Gastrocnemius medialis (tissue), 4 donors: ENCODE results near the gene PALD1. TPM values are rescaled to one million over a fixed set of nuclear protein-coding genes. Genes with fewer than 3 reads are reported as not detected.

Experiments used
- ATAC-seq, 2 donors: fragments of 150-250 bp; one replicate each; pipeline ENCODE4 v1.9.1; 2016
- DNase-seq, 2 donors: peaks; one replicate each; pipeline ENCODE4 v3.0.0-alpha.2; 2019
- H3K27ac ChIP-seq, 4 donors: fragments of 200-600 bp; sonication (generic); 1 replicate in 1 of 4; 2 replicates in 3 of 4; pipeline ENCODE4 v1.5.1; 2016 to 2018; ENCODE audit warnings: mild to moderate bottlenecking in 2 of 4, moderate library complexity in 1 of 4
- H3K27me3 ChIP-seq, 3 donors: fragments of 200-600 bp; sonication (generic) in 2 of 3; 1 replicate in 1 of 3; 2 replicates in 2 of 3; pipeline versions ENCODE4 v1.5.1 to v1.6.0; 2016 to 2019; ENCODE audit warnings: mild to moderate bottlenecking in 1 of 3, moderate library complexity in 1 of 3
- H3K36me3 ChIP-seq, 2 donors: fragments of 200-600 bp; sonication (generic) in 1 of 2; one replicate each; pipeline ENCODE4 v1.5.1; 2017 to 2018
- H3K4me1 ChIP-seq, 2 donors: fragments of 200-600 bp; sonication (generic) in 1 of 2; one replicate each; pipeline ENCODE4 v1.5.1; 2016 to 2017; ENCODE audit warnings: mild to moderate bottlenecking in 2 of 2
- H3K4me3 ChIP-seq, 4 donors: fragments of 200-600 bp; sonication (generic) in 3 of 4; 1 replicate in 1 of 4; 2 replicates in 3 of 4; pipeline ENCODE4 v1.5.1; 2016 to 2019; ENCODE audit warnings: mild to moderate bottlenecking in 2 of 4
- H3K9me3 ChIP-seq, 3 donors: fragments of 200-600 bp; sonication (generic) in 2 of 3; 1 replicate in 1 of 3; 2 replicates in 2 of 3; pipeline ENCODE4 v1.5.1; 2016 to 2019
- CTCF ChIP-seq, 5 experiments: fragments of 450-650 bp in 3 of 5; fragments of 200-600 bp in 2 of 5; sonication (generic) in 2 of 5; IDR thresholded peaks in 4 of 5; conservative IDR thresholded peaks in 1 of 5; 1 replicate in 4 of 5; 2 replicates in 1 of 5; pipeline ENCODE4 v1.5.1; 2016 to 2019; ENCODE audit warnings: antibody characterized with exemption in 5 of 5, mild to moderate bottlenecking in 3 of 5, moderate library complexity in 3 of 5
- POLR2A ChIP-seq, 2 donors: fragments of 450-650 bp; IDR thresholded peaks; one replicate each; pipeline ENCODE4 v1.6.1; 2017; ENCODE audit warnings: antibody characterized with exemption in 2 of 2, mild to moderate bottlenecking in 2 of 2, moderate library complexity in 2 of 2
- in situ Hi-C, 4 donors: fragments of 200-750 bp; cut with MboI; loops; one replicate each; pipeline versions ENCODE4 v1.15.0 to v1.8.0; 2017; ENCODE audit warnings: low sequenced_read_pairs in 4 of 4
- intact Hi-C: fragments of 100-400 bp; cut with DNase I; formaldehyde crosslinking; loops from one replicate; pipeline ENCODE4 v1.15.1; 2023; ENCODE audit warnings: low total_unique reads
- total RNA-seq, 4 donors: library from RNA; depleted of rRNA; stranded (reverse); fragments of >200 nt; gene quantifications; one replicate each; pipeline versions ENCODE4 v1.1.0 to v1.2.3, GENCODE V29; 2016

The PALD1 gene
- total RNA-seq, 4 donors from 2014 or later = 1.4 to 4.1 (median 2.3) TPM

- in situ Hi-C loops = loop anchor here (5.0 to 10.0 kb wide), 4 partner anchors 212 to 335 kb away; partner anchors contain the start of gene PCBD1 (in 1 of the 4)
Measured at GRCh38 chr10:70549962-70550458, 71.4 kb downstream of the PALD1 start.

GRCh38 chr10:70550459-70550858 is 71.9 kb downstream of the PALD1 start:
- Histone ChIP-seq H3K36me3 (no peaks in the 10 kb centered on the region), H3K27me3 (no peaks in the 10 kb centered on the region), H3K9me3 (no peaks in the 10 kb centered on the region), H3K4me1 (no peaks in the 10 kb centered on the region), H3K27ac (no peak overlapping the region), H3K4me3 (no peak overlapping the region)
- no peak for TF ChIP-seq POLR2A (IDR thresholded peaks at IDR 0.05)
- TF ChIP-seq CTCF (IDR thresholded peaks at IDR 0.05 in 4 of 5, conservative IDR thresholded peaks at IDR 0.05 in 1 of 5) = no peak
- intact Hi-C loops (loop anchor here (1.0 to 5.0 kb wide), 2 partner anchors 209 to 332 kb away; no protein-coding TSS in a partner anchor), in situ Hi-C loops (loop anchor here in 3 of 4 donors (5.0 to 10.0 kb wide), 2 partner anchors 212 to 214 kb away; no protein-coding TSS in a partner anchor)
- no peak for ATAC-seq
- DNase-seq = no peak

More at GRCh38 chr10:70549962-70550458, 71.4 kb downstream of the PALD1 start:
- Histone ChIP-seq H3K27me3 (no peaks in the 10 kb centered on the region), H3K4me1 (no peaks in the 10 kb centered on the region), H3K9me3 (no peaks in the 10 kb centered on the region), H3K27ac (no peak overlapping the region), H3K36me3 (no peaks in the 10 kb centered on the region), H3K4me3 (no peak overlapping the region)
- ATAC-seq (peak; percentile 54 to 81), DNase-seq (peak; percentile 15 to 56)
- TF ChIP-seq POLR2A (IDR thresholded peaks at IDR 0.05) (no peak), CTCF (IDR thresholded peaks at IDR 0.05 in 4 of 5, conservative IDR thresholded peaks at IDR 0.05 in 1 of 5) (peak; percentile 77 to 90 (median 83))
- intact Hi-C loops = loop anchor here (1.0 to 5.0 kb wide), 2 partner anchors 209 to 332 kb away; no protein-coding TSS in a partner anchor

DNA sequence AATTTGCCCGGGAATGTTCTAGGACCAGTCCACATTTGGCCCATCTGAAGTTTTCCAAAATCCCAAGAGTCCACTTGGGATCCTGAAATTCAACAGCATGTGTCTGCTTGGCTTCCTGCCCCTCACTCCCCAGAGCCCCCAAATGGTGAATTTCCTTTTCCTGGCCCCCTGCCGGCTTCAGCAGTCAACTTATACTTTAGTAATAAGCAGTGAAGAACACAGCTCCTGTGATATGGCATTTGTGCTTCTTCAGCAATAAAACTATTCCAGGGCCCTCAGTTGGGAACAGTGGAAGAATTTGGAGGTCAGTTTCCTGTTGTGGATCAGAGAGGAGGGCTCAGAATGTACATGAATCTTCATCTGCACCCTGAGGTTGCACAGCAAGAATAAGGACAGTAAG is 72.9 kb downstream of the PALD1 start:
- H3K4me1 ChIP-seq = no peaks in the 10 kb centered on the region
- in situ Hi-C loops (loop anchor here in 3 of 4 donors (5.0 to 10.0 kb wide), 2 partner anchors 211 to 213 kb away; no protein-coding TSS in a partner anchor), intact Hi-C loops (loop anchor here (5.0 kb wide), 1 partner anchor 331 kb away; no protein-coding TSS in a partner anchor)
- no peak overlapping the region for H3K4me3 ChIP-seq
- no peaks in the 10 kb centered on the region for H3K27me3 ChIP-seq
- no peak overlapping the region for H3K27ac ChIP-seq
- H3K36me3 ChIP-seq = no peaks in the 10 kb centered on the region
- no peaks in the 10 kb centered on the region for H3K9me3 ChIP-seq
- DNase-seq = no peak
- ATAC-seq = no peak
- TF ChIP-seq CTCF (IDR thresholded peaks at IDR 0.05 in 4 of 5, conservative IDR thresholded peaks at IDR 0.05 in 1 of 5) (no peak), POLR2A (IDR thresholded peaks at IDR 0.05) (no peak)

GRCh38 chr10:70551971-70552422 is 73.4 kb downstream of the PALD1 start:
- Histone ChIP-seq H3K4me1 (no peaks in the 10 kb centered on the region), H3K4me3 (no peak overlapping the region), H3K36me3 (no peaks in the 10 kb centered on the region), H3K27ac (no peak overlapping the region), H3K27me3 (no peaks in the 10 kb centered on the region), H3K9me3 (no peaks in the 10 kb centered on the region)
- DNase-seq (no peak), ATAC-seq (no peak)
- intact Hi-C loops = loop anchor here (5.0 kb wide), 1 partner anchor 330 kb away; no protein-coding TSS in a partner anchor
- in situ Hi-C loops = loop anchor here in 3 of 4 donors (5.0 to 10.0 kb wide), 2 partner anchors 210 to 213 kb away; no protein-coding TSS in a partner anchor
- TF ChIP-seq POLR2A (IDR thresholded peaks at IDR 0.05) (no peak), CTCF (IDR thresholded peaks at IDR 0.05 in 4 of 5, conservative IDR thresholded peaks at IDR 0.05 in 1 of 5) (no peak)
